SK-N-SH (cell line): ENCODE results near the gene NEAT1. TPM values are rescaled to one million over a fixed set of nuclear protein-coding genes. Genes with fewer than 3 reads are reported as not detected.

Source experiments
- CTCF ChIA-PET: fragments of 300-600, 350-600 bp; formaldehyde crosslinking; extraction: SDS; loops from one replicate; lab custom pipeline; 2021; lab: Yijun Ruan, JAX
- POLR2A ChIA-PET: fragments of 350-600 bp; sonication (Branson Sonifier 250); formaldehyde crosslinking; extraction: SDS; loops from one replicate; lab custom pipeline; 2020; ENCODE audit warnings: antibody characterized with exemption, inconsistent platforms; lab: Yijun Ruan, JAX
- DNase-seq: peaks from one replicate; pipeline ENCODE4 v3.0.0; 2012
- H2AFZ ChIP-seq: fragments of 200-600 bp; sonication (generic); 2 replicates; pipeline ENCODE4 v1.8.1; 2016; ENCODE audit warnings: antibody characterized with exemption, mild to moderate bottlenecking, low read depth
- H3F3A ChIP-seq: fragments of 200-600 bp; sonication (generic); replicated peaks from 2 replicates; pipeline ENCODE3; 2016; ENCODE audit warnings: antibody characterized with exemption, mild to moderate bottlenecking; ENCODE audit not compliant: insufficient read depth
- H3K27ac ChIP-seq, 2 experiments: fragments of 200-500 bp in 1 of 2; fragments of 200-600 bp in 1 of 2; sonication (Bioruptor generic) in 1 of 2; sonication (generic), shearing (Covaris generic) in 1 of 2; 2 replicates each; pipeline versions ENCODE4 v1.5.1 to v1.6.1; 2014 to 2016; ENCODE audit warnings: low read depth in 2 of 2, inconsistent platforms in 1 of 2, low read length in 1 of 2, mild to moderate bottlenecking in 1 of 2, mixed read lengths in 1 of 2
- H3K27me3 ChIP-seq: fragments of 200-600 bp; sonication (generic), shearing (Covaris generic); 2 replicates; pipeline ENCODE4 v1.6.1; 2016; ENCODE audit warnings: mixed run types; ENCODE audit not compliant: insufficient read depth
- H3K36me3 ChIP-seq, 2 experiments: fragments of 200-500 bp in 1 of 2; fragments of 200-600 bp in 1 of 2; sonication (Bioruptor generic) in 1 of 2; sonication (generic) in 1 of 2; replicated peaks in 1 of 2; 2 replicates each; pipeline versions ENCODE3 to v1.5.1; 2014 to 2016; ENCODE audit warnings: low read length in 1 of 2, mild to moderate bottlenecking in 1 of 2; ENCODE audit not compliant: insufficient read depth in 2 of 2, control insufficient read depth in 1 of 2
- H3K4me1 ChIP-seq, 2 experiments: fragments of 200-500 bp in 1 of 2; fragments of 200-600 bp in 1 of 2; sonication (Bioruptor generic) in 1 of 2; sonication (generic), shearing (Covaris generic) in 1 of 2; 2 replicates each; pipeline versions ENCODE4 v1.5.1 to v1.6.1; 2014 to 2016; ENCODE audit warnings: low read depth in 1 of 2, low read length in 1 of 2, mixed run types in 1 of 2; ENCODE audit not compliant: insufficient read depth in 2 of 2, control insufficient read depth in 1 of 2
- H3K4me2 ChIP-seq: fragments of 200-600 bp; sonication (generic), shearing (Covaris generic); 2 replicates; pipeline ENCODE4 v1.6.1; 2017; ENCODE audit warnings: mixed run types
- H3K4me3 ChIP-seq, 2 experiments: fragments of 200-500 bp in 1 of 2; fragments of 200-600 bp in 1 of 2; sonication (Bioruptor generic) in 1 of 2; sonication (generic), shearing (Covaris generic) in 1 of 2; 2 replicates each; pipeline versions ENCODE4 v1.5.1 to v1.8.1; 2014 to 2016; ENCODE audit warnings: low read depth in 2 of 2, inconsistent platforms in 1 of 2, low read length in 1 of 2, mild to moderate bottlenecking in 1 of 2, mixed read lengths in 1 of 2, moderate library complexity in 1 of 2
- H3K79me2 ChIP-seq: fragments of 200-600 bp; sonication (generic); 2 replicates; pipeline ENCODE4 v1.8.1; 2017; ENCODE audit warnings: mild to moderate bottlenecking; ENCODE audit not compliant: insufficient read depth
- H3K9ac ChIP-seq: fragments of 200-600 bp; sonication (generic); 2 replicates; pipeline ENCODE4 v1.6.1; 2017; ENCODE audit warnings: mixed run types
- H3K9me2 ChIP-seq: fragments of 200-600 bp; sonication (generic); 2 replicates; pipeline ENCODE4 v1.6.1; 2017; ENCODE audit warnings: mixed run types
- H3K9me3 ChIP-seq: fragments of 200-600 bp; sonication (generic); 2 replicates; pipeline ENCODE4 v1.6.1; 2017; ENCODE audit warnings: mixed run types, mild to moderate bottlenecking, moderate library complexity
- H4K20me1 ChIP-seq: fragments of 200-600 bp; sonication (generic); 2 replicates; pipeline ENCODE4 v1.6.1; 2017; ENCODE audit warnings: mild to moderate bottlenecking, mixed run types; ENCODE audit not compliant: insufficient read depth
- NFIC ChIP-seq: IDR thresholded peaks from 2 replicates; pipeline ENCODE4 v1.4.0; 2012; ENCODE audit warnings: borderline replicate concordance
- POLR2AphosphoS5 ChIP-seq: IDR thresholded peaks from 2 replicates; pipeline ENCODE4 v1.6.1; 2012; ENCODE audit warnings: low read depth, low read length
- SIN3A ChIP-seq: IDR thresholded peaks from 2 replicates; pipeline ENCODE4 v1.6.1; 2012; ENCODE audit warnings: low read depth, mild to moderate bottlenecking, low read length, moderate library complexity, borderline replicate concordance
- TAF1 ChIP-seq: IDR thresholded peaks from 2 replicates; pipeline ENCODE4 v1.6.1; 2012; ENCODE audit warnings: low read depth, mild to moderate bottlenecking, low read length, moderate library complexity, borderline replicate concordance
- YY1 ChIP-seq: IDR thresholded peaks from 2 replicates; pipeline ENCODE4 v1.4.0; 2012; ENCODE audit warnings: low read depth, mild to moderate bottlenecking
- WGBS: methylation state at CpG from one replicate; pipeline ENCODE4 v1.1.6; 2017; ENCODE audit warnings: low lambda C conversion rate; 5-methylcytosine and 5-hydroxymethylcytosine counted together
- polyA plus RNA-seq, 3 experiments: library from polyadenylated mRNA; depleted of rRNA; stranded (reverse); fragments of >200 nt; gene quantifications; 2 replicates each; pipeline ENCODE4 v1.2.3, GENCODE V29; 2012

NEAT1 gene
- polyA plus RNA-seq, 1 of the 3 experiments (the other 2 are of a cell fraction), result 435 TPM

GRCh38 chr11:65435411-65435931 is 12.9 kb downstream of the NEAT1 start:
- Histone ChIP-seq H3F3A (peaks cover 99% of the 10 kb centered on the region), H3K9ac (peak overlapping the region; percentile 98; the same call in 1 of the 2 replicates), H3K9me2 (no peaks in the 10 kb centered on the region), H4K20me1 (peaks cover 99% of the 10 kb centered on the region), H3K4me1 (peaks cover 8 to 12% of the 10 kb centered on the region in 2 experiments; a peak in 3 of 4 replicates), H3K79me2 (peaks cover 99% of the 10 kb centered on the region), H3K27me3 (no peaks in the 10 kb centered on the region), H3K36me3 (peaks cover 63 to 98% of the 10 kb centered on the region in 2 experiments), H3K9me3 (no peaks in the 10 kb centered on the region), H2AFZ (no peak overlapping the region), H3K27ac (peak overlapping the region; percentile 34 to 100; a peak in 3 of 4 replicates), H3K4me2 (peak overlapping the region; percentile 63), H3K4me3 (peak overlapping the region; percentile 32 to 77; a peak in 2 of 4 replicates)
- TF ChIP-seq NFIC (no peak), POLR2AphosphoS5 (peak; percentile 6; the same call in 1 of the 2 replicates)
- POLR2A ChIA-PET, result interaction anchor here (0.6 to 2.6 kb wide), 2 partner anchors 13 to 62 kb away, joined by 4 to 10 read pairs; partner anchors contain the start of gene NEAT1
- CTCF ChIA-PET, result no interaction called here
- 82% methylated on average over 6 of the region's 9 CpGs for WGBS
- no peak for DNase-seq

DNA sequence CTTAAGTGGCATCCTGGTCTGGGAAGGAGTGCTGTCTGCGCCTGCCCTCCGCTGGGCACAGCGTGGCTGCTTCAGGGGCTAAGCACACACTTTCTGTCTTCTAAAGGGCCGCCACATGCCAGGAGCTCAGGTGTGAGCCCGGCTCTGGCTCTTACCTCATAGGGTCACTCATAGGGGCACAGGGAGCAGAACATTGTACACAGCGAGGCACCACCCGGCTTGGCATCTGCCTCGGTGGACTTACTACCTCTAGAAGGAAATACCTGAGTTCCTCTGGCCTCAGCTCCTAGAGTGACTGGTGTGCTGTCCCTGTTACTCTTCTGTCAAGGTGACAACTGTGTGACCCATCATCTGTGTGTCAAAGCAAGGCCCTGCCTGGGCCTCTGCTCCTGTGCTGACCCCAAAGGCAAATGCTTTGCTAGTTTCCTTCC is 13.4 kb downstream of the NEAT1 start:
- peak overlapping the region; percentile 98; the same call in 1 of the 2 replicates for H3K9ac ChIP-seq
- TF ChIP-seq TAF1 (no peak), SIN3A (0 out of 2 replicates have a peak, but pooled peaks have one; percentile 11)
- DNase-seq, result no peak
- H4K20me1 ChIP-seq, result peaks cover 99% of the 10 kb centered on the region
- no peaks in the 10 kb centered on the region for H3K27me3 ChIP-seq
- H3K9me2 ChIP-seq, result no peaks in the 10 kb centered on the region
- peaks cover 99% of the 10 kb centered on the region for H3K79me2 ChIP-seq
- peaks cover 8 to 12% of the 10 kb centered on the region in 2 experiments; a peak in 3 of 4 replicates for H3K4me1 ChIP-seq
- POLR2A ChIA-PET, result interaction anchor here (0.6 to 2.6 kb wide), 2 partner anchors 13 to 61 kb away, joined by 4 to 10 read pairs; partner anchors contain the start of gene NEAT1
- H2AFZ ChIP-seq, result no peak overlapping the region
- H3K4me2 ChIP-seq, result peak overlapping the region; percentile 63
- H3K9me3 ChIP-seq, result no peaks in the 10 kb centered on the region
- peaks cover 99% of the 10 kb centered on the region for H3F3A ChIP-seq
- peak overlapping the region; percentile 43 to 100; a peak in 3 of 4 replicates for H3K27ac ChIP-seq
- peak overlapping the region; percentile 32 to 77; a peak in 3 of 4 replicates for H3K4me3 ChIP-seq
- CTCF ChIA-PET, result interaction anchor here (1.2 kb wide), 1 partner anchor 44 kb away, joined by 3 read pairs; no protein-coding TSS in a partner anchor
- WGBS, result 96% methylated on average over 4 of the region's 8 CpGs
- H3K36me3 ChIP-seq, result peaks cover 59 to 96% of the 10 kb centered on the region in 2 experiments

DNA sequence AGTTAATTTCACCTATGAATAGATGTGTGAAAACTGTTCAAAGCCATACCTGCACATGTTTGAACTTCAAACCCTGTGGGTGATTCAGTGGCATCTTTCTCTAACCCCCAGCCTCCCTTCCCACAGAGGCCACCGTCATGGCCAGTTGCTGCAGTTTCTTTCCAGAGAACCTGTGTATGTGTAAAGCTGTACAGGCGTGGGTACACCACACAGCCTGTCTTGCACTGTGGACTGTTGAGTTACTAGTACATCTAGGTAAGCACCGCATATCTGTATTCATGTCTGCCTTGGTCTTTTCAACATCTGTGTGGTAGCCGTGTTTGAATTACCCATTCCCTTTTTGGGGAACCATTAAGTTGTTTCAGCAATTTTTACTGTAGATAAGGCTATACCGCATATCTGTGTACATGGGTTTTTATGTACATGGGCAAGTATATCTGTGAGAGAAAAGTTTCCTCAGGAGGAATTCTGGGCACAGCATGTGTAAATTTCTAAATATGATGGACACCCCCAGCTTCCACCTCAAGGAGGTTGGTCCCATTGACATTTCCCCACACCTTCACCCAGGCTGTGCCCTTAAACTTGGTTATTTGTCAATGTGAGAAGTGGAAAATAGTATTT is 13.9 kb downstream of the NEAT1 start:
- ChIA-PET CTCF (interaction anchor here (1.1 to 1.4 kb wide), 3 partner anchors 14 to 74 kb away, joined by 3 read pairs; partner anchors contain the start of gene NEAT1), POLR2A (interaction anchor here (1.7 to 2.6 kb wide), 2 partner anchors 14 to 20 kb away, joined by 5 to 10 read pairs; partner anchors contain the start of gene NEAT1)
- no peaks in the 10 kb centered on the region for H3K9me2 ChIP-seq
- H2AFZ ChIP-seq, result no peak overlapping the region
- no peaks in the 10 kb centered on the region for H3K9me3 ChIP-seq
- peak overlapping the region; percentile 32 to 77; a peak in 3 of 4 replicates for H3K4me3 ChIP-seq
- peaks cover 99% of the 10 kb centered on the region for H3K79me2 ChIP-seq
- H3K9ac ChIP-seq, result peak overlapping the region; percentile 98; the same call in 1 of the 2 replicates
- DNase-seq, result no peak
- peaks cover 64 to 95% of the 10 kb centered on the region in 2 experiments for H3K36me3 ChIP-seq
- H3K4me1 ChIP-seq, result peaks cover 8 to 10% of the 10 kb centered on the region in 2 experiments; a peak in 3 of 4 replicates
- H3K4me2 ChIP-seq, result peak overlapping the region; percentile 63
- peak; percentile 83 for TF ChIP-seq POLR2AphosphoS5
- no peak for TF ChIP-seq YY1
- peaks cover 99% of the 10 kb centered on the region for H3F3A ChIP-seq
- peaks cover 99% of the 10 kb centered on the region for H4K20me1 ChIP-seq
- peak overlapping the region; percentile 43 to 100; a peak in 3 of 4 replicates for H3K27ac ChIP-seq
- WGBS, result 92% methylated on average over 5 of the region's 5 CpGs
- H3K27me3 ChIP-seq, result no peaks in the 10 kb centered on the region
